Stimulated activated CD4-positive, alpha-beta T cell treated with anti-CD3 and anti-CD28 coated beads, TNF-alpha, amount 100 ng/mL, for 4 hours (primary cell): ENCODE measurements around the gene KIR3DL3.
"Not testable (repeated sequence)": the region's sequence is repeated elsewhere in the genome, so short reads cannot be mapped to it uniquely, and the experiment has no call there.

Source experiments
- DNase-seq, 3 experiments: peaks; one replicate each; pipeline ENCODE4 v3.0.0-alpha.2; 2020; ENCODE audit warnings: low read depth in 3 of 3

Gene KIR3DL3

GRCh38 chr19:54782916-54783315 lies 58.7 kb downstream of the KIR3DL3 start:
- not testable (repeated sequence) for DNase-seq
